HG03378 (cell line): ENCODE results near the gene FBF1.

Experiments used
- ATAC-seq: cut with Tn5 transposase; IDR thresholded peaks from one replicate; pipeline ENCODE4 v1.9.1; 2021; ENCODE audit warnings: mild to moderate bottlenecking, moderate library complexity; ENCODE audit not compliant: unreplicated experiment

Gene FBF1

GRCh38 chr17:75917141-75917916 is 23.5 kb downstream of the FBF1 start:
- ATAC-seq = no peak

DNA sequence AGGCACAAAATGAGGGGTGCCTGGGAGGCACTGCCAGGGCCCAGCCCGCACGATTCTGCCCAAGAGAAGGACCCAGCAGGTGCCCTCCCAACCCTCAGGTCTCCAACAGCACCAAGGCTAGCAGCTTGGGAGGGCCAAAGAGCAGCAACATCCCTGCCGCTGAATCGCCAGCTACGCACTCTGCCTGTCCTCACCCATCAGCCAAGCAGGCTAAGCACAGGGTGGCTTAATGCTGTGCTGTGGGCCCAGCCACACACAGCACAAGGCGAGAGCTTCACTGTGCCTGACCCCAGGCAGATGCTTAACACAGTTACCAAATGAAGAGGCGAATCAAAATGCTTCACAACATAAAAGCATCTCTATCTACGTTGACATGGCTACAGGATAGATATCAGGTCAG is 25.6 kb downstream of the FBF1 start:
- no peak for ATAC-seq

DNA sequence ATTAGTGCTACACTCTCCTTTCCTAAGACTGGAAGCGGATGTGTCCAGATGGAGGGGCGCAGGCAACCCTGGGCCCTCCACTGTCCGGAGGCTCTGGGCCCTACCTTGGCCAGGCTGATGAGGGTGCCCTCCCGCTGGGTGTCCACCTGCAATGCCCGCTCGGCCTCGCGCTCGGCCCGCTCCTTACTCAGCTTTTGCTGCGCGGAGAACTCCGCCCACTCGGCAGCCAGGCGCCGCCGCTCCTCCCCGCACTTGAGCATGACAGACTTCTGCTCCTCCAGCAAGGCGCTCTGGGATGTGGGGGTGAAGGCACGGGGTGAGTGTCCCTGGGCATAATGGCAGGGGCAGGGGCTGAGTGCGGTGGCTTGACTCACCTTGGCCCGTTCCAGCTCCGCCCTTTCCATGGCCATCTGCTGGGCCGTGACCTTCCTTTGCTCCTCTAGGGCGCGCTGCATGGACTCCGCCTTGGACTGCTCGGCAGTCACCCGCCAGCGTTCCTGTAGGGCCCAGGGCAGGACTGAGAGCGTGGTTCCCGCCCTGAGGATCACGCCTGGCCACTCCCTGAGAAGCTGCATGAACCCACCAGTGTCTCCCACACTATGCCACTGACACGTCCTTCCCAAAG is 26.1 kb downstream of the FBF1 start:
- ATAC-seq = no peak

DNA sequence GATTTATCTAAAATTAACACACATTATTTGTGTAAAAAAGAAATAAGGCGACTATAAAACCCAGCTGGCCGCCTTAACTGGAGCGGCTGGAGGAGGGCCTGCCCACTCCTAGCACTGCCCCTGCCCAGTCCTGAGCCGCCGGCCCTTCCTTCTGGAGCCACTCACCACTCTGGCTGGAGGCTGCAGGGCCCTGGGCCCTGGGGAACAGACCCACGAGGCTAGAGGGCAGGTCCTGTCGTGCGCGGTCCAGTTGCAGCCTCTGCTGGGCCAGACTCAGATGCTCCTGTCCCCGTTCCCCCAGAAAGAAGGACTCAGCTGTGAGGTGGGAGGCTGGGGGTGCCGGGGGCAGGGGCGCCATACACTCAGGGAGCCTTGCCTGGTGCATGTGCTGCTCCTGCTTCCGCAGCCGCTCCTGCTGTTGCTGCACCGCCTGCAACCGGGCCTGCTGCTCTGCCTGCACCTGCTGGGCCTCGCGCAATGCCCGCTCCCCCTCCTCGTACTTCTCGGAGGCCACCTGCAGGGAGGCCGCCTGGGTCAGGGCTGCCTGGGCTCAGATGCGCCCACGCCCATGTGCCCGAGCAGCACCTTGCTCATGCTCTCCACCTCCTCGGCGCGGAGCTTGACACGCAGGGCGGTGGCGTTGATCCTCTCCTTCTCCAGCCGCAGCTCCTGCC is 27.2 kb downstream of the FBF1 start:
- ATAC-seq = no peak

GRCh38 chr17:75910699-75911098 is 30.1 kb downstream of the FBF1 start:
- ATAC-seq = no peak

- ATAC-seq = no peak
Observed at GRCh38 chr17:75909812-75910274, 31.0 kb downstream of the FBF1 start.

DNA sequence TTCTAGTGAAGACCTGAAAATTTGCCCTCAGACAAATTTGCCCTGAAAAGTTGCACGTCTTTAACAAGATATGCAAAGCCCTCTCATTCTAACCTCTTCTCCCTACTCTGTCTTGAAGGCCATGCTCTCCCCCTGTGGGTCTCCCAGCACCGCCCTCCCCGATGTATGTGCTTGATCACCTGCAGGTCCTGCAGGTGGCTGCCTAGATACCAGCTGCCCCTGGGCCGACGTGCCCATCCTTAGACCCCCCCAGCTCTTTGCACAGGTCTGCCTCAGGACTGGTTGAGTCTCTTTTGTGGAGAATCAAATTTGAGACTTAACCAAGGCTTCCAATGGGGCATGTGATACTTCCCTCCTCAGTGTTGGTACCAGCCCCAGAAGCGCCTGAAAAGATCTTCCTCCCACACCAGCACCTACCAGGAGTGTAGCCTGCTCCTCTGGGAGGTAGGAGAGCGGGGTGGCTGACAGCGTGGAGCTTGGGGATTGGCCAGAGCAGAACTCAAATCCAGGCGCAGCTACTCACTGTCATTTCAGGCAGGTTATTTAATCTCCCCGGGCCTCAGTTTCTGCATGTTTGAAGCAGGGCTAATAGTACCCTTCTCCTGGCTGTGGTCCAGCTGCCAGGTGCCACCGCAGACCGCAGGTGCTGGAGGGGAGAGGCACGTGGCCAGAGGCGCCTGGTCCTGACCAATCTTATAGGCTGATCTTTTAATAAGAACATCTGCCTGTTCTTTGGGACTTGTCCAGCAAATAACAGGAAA is 31.6 kb downstream of the FBF1 start:
- ATAC-seq = no peak

DNA sequence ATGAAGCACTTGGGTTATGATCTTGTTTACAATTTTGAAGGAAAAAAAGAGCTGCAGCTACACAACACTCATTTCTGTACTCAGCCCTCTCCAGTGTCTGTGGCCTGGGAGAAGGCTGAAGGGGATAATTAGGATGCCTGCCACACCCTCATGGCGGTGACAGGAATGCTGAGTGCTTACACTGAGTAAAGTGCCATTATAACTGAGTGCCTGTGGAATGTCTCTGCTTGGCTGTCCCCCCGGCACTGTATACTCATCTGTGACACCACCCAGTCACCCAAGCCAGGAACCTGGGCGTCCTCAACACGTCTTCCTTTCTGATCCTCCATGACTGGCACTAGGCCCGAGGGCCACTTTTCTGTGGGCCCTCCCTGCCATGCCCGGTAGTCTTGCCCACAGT is 32.6 kb downstream of the FBF1 start:
- no peak for ATAC-seq

- ATAC-seq = no peak
Observed at GRCh38 chr17:75906143-75906884, 34.5 kb downstream of the FBF1 start.

DNA sequence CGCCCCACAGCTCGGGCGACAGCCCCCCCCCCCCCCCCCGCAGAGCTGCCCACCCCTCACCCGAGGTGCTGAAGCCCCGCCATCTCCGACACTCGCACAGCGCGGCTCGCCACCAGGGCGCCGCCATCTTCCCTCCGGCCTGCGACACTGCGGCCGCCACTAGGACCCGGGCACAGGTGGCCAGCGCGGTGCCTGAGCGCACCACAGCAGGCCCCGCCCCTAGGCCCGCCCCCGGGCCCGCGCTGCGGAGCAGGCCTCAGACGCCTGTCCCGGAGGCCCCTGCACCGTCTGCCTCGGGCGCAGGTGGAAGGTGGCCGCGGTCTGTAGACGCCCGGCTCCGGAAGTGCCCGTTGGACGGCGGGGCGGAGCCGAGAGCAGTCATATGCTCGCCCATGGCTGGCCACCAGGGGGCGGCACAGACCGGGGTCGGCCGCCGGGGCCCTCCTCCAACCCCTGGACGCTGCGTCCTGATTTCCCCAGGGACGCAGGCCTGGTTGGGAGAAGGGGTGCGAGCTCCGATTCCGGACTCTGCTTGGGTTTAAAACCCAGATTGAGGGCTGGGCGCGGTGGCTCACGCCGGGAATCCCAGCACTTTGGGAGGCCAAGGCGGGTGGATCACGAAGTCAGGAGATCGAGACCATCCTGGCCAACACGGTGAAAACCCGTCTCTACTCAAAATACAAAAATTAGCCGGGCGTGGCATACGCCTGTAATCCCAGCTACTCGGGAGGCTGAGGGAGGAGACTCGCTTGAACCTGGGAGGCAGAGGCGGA is 35.9 kb downstream of the FBF1 start, which contains the start of gene MRPL38:
Gene MRPL38 (minus strand): TSS at position 136 of the 773 bp plus-strand sequence. CDS start 9 bp downstream, at position 127.
- peak; percentile 61 for ATAC-seq

GRCh38 chr17:75902406-75902805 is 38.4 kb downstream of the FBF1 start:
- ATAC-seq = no peak

- ATAC-seq = no peak
Observed at GRCh38 chr17:75901727-75902126, 39.1 kb downstream of the FBF1 start.

DNA sequence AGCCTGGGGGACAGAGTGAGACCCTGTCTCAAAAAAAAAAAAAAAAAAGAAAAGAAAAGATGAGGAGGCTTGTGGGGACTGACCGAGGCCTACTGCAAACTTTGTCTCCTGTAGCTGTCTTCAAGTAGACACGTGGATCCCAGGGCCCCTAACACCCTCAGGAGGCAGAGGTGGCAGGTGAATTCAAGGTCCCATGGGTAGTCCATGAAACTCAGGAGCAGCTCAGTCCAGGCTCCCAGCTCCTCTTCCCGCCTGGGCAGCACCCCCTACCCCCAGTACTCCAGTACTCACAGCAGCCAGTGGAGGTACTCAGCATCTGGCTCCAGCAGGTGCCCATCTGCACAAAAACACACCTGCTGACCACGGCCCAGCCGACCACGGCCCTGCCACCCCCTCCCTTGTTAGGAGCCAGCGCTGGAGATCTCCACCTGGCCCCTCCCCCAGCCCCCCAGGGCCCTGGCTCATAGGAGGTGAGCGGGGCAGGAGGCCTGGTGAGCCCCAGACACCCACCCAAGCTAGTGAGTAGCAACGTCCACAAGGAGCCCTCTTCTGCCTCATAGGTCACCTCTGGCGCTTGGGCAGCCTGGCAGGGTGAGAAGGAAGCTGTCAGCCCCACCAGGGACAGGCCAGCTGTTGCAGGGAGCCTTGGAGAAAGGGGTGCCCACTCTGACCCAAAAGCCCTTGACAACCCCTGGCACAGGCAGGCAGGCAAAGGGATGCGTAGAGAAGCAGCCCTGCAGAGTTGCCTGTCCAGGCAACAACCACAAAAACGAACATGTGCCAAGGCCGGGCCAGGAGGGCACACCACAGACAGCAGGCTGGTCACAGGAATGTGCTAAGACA is 39.9 kb downstream of the FBF1 start:
- ATAC-seq = no peak

DNA sequence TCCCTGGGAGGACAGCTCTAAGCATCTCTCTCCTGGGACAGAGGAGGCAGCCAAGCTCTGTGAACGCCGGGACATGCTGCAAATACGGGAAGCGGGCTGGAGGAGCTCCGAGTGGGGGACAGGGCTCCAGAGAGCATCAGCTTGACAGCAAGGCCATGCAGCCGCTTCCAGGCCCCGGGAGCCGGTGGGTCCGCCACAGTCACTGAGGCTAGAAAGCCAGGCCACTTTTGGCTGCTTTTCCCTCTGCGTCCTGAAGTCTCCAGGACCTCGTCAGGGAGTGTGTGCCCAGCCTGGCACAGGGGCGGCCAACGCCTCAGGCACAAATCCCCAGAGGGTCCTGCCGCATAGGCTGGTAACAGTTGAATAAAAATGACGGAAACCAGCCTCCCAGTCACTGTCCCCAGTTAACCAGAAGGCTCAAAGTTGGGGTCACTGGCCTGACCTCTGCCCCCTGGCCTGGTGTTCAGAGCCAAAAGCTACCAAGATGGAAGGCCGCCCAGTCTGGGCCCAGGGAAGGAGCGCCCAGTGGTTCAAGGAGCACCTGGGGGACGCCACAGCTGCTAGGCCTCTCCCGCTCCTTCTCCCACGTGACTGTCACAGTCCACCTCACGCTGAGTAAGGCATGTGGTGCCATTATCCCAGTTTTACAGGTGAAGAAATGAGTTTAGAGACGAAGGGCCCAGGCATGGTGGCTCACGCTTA is 40.9 kb downstream of the FBF1 start:
- no peak for ATAC-seq

GRCh38 chr17:75899353-75899752 is 41.5 kb downstream of the FBF1 start:
- no peak for ATAC-seq

GRCh38 chr17:75898791-75899190 is 42.1 kb downstream of the FBF1 start:
- ATAC-seq = no peak

GRCh38 chr17:75898065-75898464 is 42.8 kb downstream of the FBF1 start:
- no peak for ATAC-seq
